ENCODE results near the gene TRIO.
A peak's percentile ranks its signal among the peaks of the same experiment; 100 is the strongest.

Gene TRIO

DNA sequence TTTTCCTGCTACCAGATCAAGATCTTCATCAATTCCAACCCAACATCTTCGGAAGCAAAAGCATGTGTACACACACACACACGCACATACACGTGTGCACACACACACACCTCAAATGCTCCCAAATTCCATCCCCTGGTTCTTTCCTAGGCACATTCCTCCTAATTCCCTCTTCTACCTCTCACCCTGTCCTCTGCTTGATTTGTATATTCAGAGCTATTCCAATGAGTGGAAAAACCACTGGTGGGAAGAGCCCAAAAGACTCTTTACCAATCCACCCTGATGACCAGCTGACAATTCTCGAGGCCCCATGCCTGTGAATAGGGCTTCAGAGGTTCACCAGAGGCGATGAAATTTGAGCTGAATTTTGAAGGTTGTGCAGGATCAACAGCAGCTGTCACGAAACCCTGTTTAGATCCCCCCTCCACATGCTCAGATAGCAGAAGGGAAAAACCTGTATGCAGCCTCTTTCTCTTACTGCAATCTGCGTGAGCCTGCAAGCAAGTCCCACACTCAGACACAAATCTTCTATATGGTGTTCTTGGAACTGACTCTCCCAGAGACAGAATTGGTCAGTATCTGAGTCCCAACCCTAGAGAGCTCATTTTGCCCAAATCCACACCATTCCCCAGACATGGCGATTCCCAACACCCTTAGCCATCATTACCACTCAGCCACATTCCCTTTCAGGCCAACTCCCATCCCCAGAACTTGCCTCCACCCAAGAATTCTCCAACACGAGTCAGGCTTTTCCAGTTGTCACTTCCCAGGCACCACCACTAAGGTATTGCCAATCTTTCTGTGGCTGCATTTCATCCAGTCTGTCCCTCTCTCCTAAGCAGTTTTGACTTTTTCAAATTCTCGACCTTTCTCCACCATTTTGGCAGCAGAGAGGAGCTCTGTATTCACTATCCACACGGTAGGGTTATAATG lies 4.3 kb upstream of the TRIO start:
- ChIA-PET CTCF (no interaction called here), POLR2A (ENCODE audit: low non-redundant PET) (no interaction called here)
- DNase-seq (ENCODE audit: low spot score): no peak
- TF ChIP-seq, protein P1, sequence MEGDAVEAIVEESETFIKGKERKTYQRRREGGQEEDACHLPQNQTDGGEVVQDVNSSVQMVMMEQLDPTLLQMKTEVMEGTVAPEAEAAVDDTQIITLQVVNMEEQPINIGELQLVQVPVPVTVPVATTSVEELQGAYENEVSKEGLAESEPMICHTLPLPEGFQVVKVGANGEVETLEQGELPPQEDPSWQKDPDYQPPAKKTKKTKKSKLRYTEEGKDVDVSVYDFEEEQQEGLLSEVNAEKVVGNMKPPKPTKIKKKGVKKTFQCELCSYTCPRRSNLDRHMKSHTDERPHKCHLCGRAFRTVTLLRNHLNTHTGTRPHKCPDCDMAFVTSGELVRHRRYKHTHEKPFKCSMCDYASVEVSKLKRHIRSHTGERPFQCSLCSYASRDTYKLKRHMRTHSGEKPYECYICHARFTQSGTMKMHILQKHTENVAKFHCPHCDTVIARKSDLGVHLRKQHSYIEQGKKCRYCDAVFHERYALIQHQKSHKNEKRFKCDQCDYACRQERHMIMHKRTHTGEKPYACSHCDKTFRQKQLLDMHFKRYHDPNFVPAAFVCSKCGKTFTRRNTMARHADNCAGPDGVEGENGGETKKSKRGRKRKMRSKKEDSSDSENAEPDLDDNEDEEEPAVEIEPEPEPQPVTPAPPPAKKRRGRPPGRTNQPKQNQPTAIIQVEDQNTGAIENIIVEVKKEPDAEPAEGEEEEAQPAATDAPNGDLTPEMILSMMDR (conservative IDR thresholded peaks at IDR 0.05; ENCODE audit: low read depth): no peak
- H3K27ac ChIP-seq: no peak overlapping the region

- POLR2A ChIA-PET (ENCODE audit: low non-redundant PET): no interaction called here
- no peak overlapping the region for H3K27ac ChIP-seq
- DNase-seq (ENCODE audit: low spot score): no peak
- CTCF ChIA-PET: no interaction called here
- TF ChIP-seq, protein P1 (conservative IDR thresholded peaks at IDR 0.05; ENCODE audit: low read depth): no peak
Measured at GRCh38 chr5:14141764-14142163, 1.4 kb upstream of the TRIO start.

GRCh38 chr5:14142202-14142826 lies 828 bp upstream of the TRIO start:
- H3K27ac ChIP-seq: peak overlapping the region; percentile 90
- ChIA-PET POLR2A (ENCODE audit: low non-redundant PET) (no interaction called here), CTCF (interaction anchor here (0.5 to 0.7 kb wide), 3 partner anchors 34 to 159 kb away, joined by 3 to 8 read pairs (median 5); no protein-coding TSS in a partner anchor)
- no peak for DNase-seq (ENCODE audit: low spot score)
- TF ChIP-seq, protein P1 (conservative IDR thresholded peaks at IDR 0.05; ENCODE audit: low read depth): no peak

DNA sequence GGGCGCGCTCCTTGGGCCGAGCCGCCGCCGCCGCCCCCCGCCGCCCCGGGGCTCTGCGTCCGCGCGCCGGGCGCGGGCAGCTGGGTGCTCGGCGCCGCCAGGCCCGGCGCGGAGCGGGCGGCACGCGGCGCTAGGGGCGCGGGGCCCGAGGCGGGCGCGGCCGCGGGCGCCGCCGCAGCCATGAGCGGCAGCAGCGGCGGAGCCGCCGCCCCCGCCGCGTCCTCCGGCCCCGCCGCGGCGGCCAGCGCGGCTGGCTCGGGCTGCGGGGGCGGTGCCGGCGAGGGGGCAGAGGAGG lies 351 bp downstream of the TRIO start:
- TF ChIP-seq, protein P1 (conservative IDR thresholded peaks at IDR 0.05; ENCODE audit: low read depth): no peak
- peak overlapping the region; percentile 90 for H3K27ac ChIP-seq
- ChIA-PET POLR2A (ENCODE audit: low non-redundant PET) (no interaction called here), CTCF (no interaction called here)
- peak; percentile 36 for DNase-seq (ENCODE audit: low spot score)

- ChIA-PET CTCF (interaction anchor here (0.6 kb wide), 1 partner anchor 67 kb away, joined by 6 read pairs; no protein-coding TSS in a partner anchor), POLR2A (ENCODE audit: low non-redundant PET) (no interaction called here)
- TF ChIP-seq, protein P1 (conservative IDR thresholded peaks at IDR 0.05; ENCODE audit: low read depth): no peak
- peak; percentile 36 for DNase-seq (ENCODE audit: low spot score)
- peak overlapping the region; percentile 90 for H3K27ac ChIP-seq
Measured at GRCh38 chr5:14143841-14144585, 871 bp downstream of the TRIO start.

Measured in RWPE1 (cell line).